ENCODE data around the gene KIR2DL4. TPM values are rescaled to one million over a fixed set of nuclear protein-coding genes. Genes with fewer than 3 reads are reported as not detected.
"Not testable (repeated sequence)": the region's sequence is repeated elsewhere in the genome, so short reads cannot be mapped to it uniquely, and the experiment has no call there.

Gene KIR2DL4
- total RNA-seq, 1 donor from 2014 or later, result not detected

DNA sequence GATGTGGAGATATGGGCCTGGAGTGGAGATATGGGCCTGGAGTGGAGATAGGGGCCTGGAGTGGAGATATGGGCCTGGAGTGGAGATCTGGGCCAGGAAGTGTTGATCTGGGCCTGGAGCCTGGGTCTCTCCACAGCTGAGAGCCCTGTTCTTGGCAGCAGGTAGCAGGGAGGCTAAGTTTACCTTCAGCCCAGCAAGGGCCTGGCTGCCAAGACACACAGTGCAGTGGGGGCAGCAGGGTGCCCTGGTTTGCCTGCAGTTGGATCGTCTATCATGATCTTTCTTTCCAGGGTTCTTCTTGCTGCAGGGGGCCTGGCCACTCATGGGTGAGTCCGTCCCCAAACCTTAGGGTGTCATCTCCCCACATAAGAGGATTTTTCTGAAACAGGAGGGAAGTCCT lies 47.5 kb downstream of the KIR2DL4 start:
- Mint-ChIP-seq H3K9me3 (peaks cover 79% of the 10 kb centered on the region), H3K27me3 (ENCODE audit: low read depth) (no peaks in the 10 kb centered on the region), H3K4me1 (no peaks in the 10 kb centered on the region), H3K27ac (no peak overlapping the region), H3K4me3 (no peak overlapping the region), H3K36me3 (peaks cover 3% of the 10 kb centered on the region)
- TF ChIP-seq, protein P1, sequence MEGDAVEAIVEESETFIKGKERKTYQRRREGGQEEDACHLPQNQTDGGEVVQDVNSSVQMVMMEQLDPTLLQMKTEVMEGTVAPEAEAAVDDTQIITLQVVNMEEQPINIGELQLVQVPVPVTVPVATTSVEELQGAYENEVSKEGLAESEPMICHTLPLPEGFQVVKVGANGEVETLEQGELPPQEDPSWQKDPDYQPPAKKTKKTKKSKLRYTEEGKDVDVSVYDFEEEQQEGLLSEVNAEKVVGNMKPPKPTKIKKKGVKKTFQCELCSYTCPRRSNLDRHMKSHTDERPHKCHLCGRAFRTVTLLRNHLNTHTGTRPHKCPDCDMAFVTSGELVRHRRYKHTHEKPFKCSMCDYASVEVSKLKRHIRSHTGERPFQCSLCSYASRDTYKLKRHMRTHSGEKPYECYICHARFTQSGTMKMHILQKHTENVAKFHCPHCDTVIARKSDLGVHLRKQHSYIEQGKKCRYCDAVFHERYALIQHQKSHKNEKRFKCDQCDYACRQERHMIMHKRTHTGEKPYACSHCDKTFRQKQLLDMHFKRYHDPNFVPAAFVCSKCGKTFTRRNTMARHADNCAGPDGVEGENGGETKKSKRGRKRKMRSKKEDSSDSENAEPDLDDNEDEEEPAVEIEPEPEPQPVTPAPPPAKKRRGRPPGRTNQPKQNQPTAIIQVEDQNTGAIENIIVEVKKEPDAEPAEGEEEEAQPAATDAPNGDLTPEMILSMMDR (IDR thresholded peaks at IDR 0.05; ENCODE audit: unreplicated experiment), result no peak
- no peak for DNase-seq (ENCODE audit: low spot score in 2 of 2, unreplicated experiment in 2 of 2)

DNA sequence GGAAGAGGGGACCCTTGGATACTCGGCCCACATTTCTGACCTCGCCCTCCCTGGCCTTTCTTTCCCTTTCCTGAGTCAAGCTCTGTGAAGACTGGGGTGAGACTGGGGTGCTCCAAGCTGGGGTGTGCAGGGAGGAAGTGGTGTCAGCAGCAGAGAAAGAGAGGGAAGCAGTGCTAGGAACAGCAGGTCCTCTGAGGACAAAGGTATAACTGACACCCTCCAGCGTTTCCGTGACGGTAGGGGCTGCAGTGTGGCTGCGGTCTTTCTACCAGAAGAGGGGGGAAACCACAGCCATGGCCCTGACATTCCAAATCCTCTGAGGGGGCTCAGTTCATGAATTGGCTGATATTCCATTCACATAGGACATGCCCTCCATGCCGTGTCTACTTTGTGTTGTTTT lies 47.9 kb downstream of the KIR2DL4 start:
- no peaks in the 10 kb centered on the region for H3K27me3 Mint-ChIP-seq (ENCODE audit: low read depth)
- H3K36me3 Mint-ChIP-seq, result peaks cover 3% of the 10 kb centered on the region
- no peak overlapping the region for H3K4me3 Mint-ChIP-seq
- no peak overlapping the region for H3K27ac Mint-ChIP-seq
- no peak for DNase-seq (ENCODE audit: low spot score in 2 of 2, unreplicated experiment in 2 of 2)
- no peaks in the 10 kb centered on the region for H3K4me1 Mint-ChIP-seq
- TF ChIP-seq, protein P1 (IDR thresholded peaks at IDR 0.05; ENCODE audit: unreplicated experiment), result no peak
- peaks cover 78% of the 10 kb centered on the region for H3K9me3 Mint-ChIP-seq

DNA sequence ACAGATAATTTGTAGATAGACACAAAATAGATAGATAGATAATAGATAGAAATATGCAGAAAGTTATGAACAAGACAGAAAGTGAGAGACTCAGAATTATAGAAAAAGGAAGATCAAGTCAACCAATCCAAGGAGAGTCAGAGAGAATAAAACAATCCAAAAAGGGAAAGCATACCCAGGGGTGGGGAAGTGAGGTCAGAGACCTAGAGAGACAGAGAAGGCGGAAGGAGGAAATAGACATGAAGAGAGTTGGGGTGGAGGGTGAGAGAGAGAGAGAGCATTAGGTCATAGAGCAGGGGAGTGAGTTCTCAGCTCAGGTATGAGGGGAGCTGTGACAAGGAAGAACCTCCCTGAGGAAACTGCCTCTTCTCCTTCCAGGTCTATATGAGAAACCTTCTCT lies 51.8 kb downstream of the KIR2DL4 start:
- H3K36me3 Mint-ChIP-seq; H3K4me1 Mint-ChIP-seq; H3K4me3 Mint-ChIP-seq; H3K27me3 Mint-ChIP-seq (ENCODE audit: low read depth); DNase-seq (ENCODE audit: low spot score in 2 of 2, unreplicated experiment in 2 of 2); H3K27ac Mint-ChIP-seq: not testable (repeated sequence)
- peaks cover 70% of the 10 kb centered on the region for H3K9me3 Mint-ChIP-seq

DNA sequence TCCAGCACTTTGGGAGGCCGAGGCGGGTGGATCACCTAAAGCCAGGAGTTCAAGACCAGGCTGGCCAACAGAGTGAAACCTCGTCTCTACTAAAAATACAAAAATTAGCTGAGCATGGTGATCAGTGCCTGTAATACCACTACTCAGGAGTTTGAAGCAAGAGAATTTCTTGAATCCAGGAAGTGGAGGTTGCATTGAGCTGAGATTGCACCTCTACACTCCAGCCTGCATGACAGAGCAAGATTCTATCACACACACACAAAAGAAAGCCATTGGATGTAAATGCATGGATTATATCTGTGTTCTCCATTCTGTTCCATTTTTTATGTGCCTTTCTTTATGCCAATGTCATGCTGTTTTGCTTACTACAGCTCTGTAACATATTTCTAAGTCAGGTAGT lies 55.1 kb downstream of the KIR2DL4 start:
- H3K36me3 Mint-ChIP-seq; H3K4me3 Mint-ChIP-seq; H3K27me3 Mint-ChIP-seq (ENCODE audit: low read depth); H3K27ac Mint-ChIP-seq; DNase-seq (ENCODE audit: low spot score in 2 of 2, unreplicated experiment in 2 of 2); H3K4me1 Mint-ChIP-seq: not testable (repeated sequence)
- peaks cover 55% of the 10 kb centered on the region for H3K9me3 Mint-ChIP-seq

DNA sequence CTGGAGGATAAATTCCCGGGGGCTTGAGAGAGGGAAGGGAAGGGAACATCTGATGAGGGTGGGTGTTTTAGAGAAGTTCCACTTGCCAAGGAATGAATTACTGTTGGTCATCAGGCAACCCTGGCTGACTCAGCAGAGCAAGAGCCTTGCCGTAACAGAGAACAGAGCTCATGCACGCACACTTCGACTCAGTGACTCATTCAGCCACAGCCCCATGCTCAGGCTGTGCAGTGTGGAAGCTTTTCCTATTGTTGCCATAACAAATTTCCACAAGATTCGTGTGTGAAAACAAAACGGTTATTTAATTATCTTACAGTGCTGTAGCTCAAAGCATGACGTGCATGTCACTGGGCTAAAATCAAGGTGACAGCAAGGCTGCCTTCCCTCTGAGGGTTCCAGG lies 56.0 kb downstream of the KIR2DL4 start:
- H3K4me3 Mint-ChIP-seq; H3K27ac Mint-ChIP-seq; H3K36me3 Mint-ChIP-seq; H3K27me3 Mint-ChIP-seq (ENCODE audit: low read depth); DNase-seq (ENCODE audit: low spot score in 2 of 2, unreplicated experiment in 2 of 2); H3K4me1 Mint-ChIP-seq: not testable (repeated sequence)
- peaks cover 47% of the 10 kb centered on the region for H3K9me3 Mint-ChIP-seq

DNA sequence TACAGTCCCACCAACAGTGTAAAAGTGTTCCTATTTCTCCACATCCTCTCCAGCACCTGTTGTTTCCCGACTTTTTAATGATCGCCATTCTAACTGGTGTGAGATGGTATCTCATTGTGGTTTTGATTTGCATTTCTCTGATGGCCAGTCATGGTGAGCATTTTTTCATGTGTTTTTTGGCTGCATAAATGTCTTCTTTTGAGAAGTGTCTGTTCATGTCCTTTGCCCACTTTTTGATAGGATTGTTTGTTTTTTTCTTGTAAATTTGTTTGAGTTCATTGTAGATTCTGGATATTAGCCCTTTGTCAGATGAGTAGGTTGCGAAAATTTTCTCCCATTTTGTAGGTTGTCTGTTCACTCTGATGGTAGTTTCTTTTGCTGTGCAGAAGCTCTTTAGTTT lies 60.0 kb downstream of the KIR2DL4 start:
- peaks cover 43% of the 10 kb centered on the region for H3K9me3 Mint-ChIP-seq
- H3K36me3 Mint-ChIP-seq; H3K27ac Mint-ChIP-seq; H3K4me3 Mint-ChIP-seq; DNase-seq (ENCODE audit: low spot score in 2 of 2, unreplicated experiment in 2 of 2); H3K27me3 Mint-ChIP-seq (ENCODE audit: low read depth); H3K4me1 Mint-ChIP-seq: not testable (repeated sequence)

Other genes with a start within 250 kb of the KIR2DL4 start
- gene LILRA2, start 229.8 kb upstream of the KIR2DL4 start, total RNA-seq, result not detected in 3 replicates
- gene LILRA1, start 210.0 kb upstream of the KIR2DL4 start, total RNA-seq, result not detected in 3 replicates
- not detected in 3 replicates for gene LILRB1, start 173.1 kb upstream of the KIR2DL4 start, total RNA-seq
- gene LILRB4, start 140.6 kb upstream of the KIR2DL4 start, total RNA-seq, result not detected in 3 replicates
- not detected in 3 replicates for gene KIR3DL3, start 79.2 kb upstream of the KIR2DL4 start, total RNA-seq
- gene KIR2DL3, start 65.1 kb upstream of the KIR2DL4 start, total RNA-seq, result not detected in 3 replicates
- not detected in 3 replicates for gene KIR2DL1, start 33.8 kb upstream of the KIR2DL4 start, total RNA-seq
- not detected in 3 replicates for gene KIR3DL1, start 12.9 kb downstream of the KIR2DL4 start, total RNA-seq
- not detected in 3 replicates for gene KIR2DS4, start 29.1 kb downstream of the KIR2DL4 start, total RNA-seq
- gene KIR3DL2, start 46.8 kb downstream of the KIR2DL4 start, total RNA-seq, result not detected in 3 replicates
- not detected in 3 replicates for gene FCAR, start 70.6 kb downstream of the KIR2DL4 start, total RNA-seq
- not detected in 3 replicates for gene NCR1, start 102.5 kb downstream of the KIR2DL4 start, total RNA-seq
- gene NLRP7, start 143.9 kb downstream of the KIR2DL4 start, total RNA-seq, result 0.07 to 0.09 TPM in 2 of 3 replicates, not detected in the other
- 54.1 to 56.8 TPM (median 56.2 TPM) in 3 replicates for gene NLRP2, start 162.8 kb downstream of the KIR2DL4 start, total RNA-seq
- gene GP6, start 234.7 kb downstream of the KIR2DL4 start, total RNA-seq, result 0.78 to 1.4 TPM (median 1.4 TPM) in 3 replicates

All from mesothelial cell of epicardium (in vitro differentiated cells).